HG02678 (cell line): Measurements from ENCODE around the gene CRIP2.

Experiments used
- ATAC-seq: cut with Tn5 transposase; IDR thresholded peaks from one replicate; pipeline ENCODE4 v1.9.1; 2021; ENCODE audit warnings: mild to moderate bottlenecking, moderate library complexity; ENCODE audit not compliant: unreplicated experiment

The CRIP2 gene

GRCh38 chr14:105475269-105476096 lies 862 bp downstream of the CRIP2 start:
- ATAC-seq = no peak

GRCh38 chr14:105476097-105476830 lies 1.6 kb downstream of the CRIP2 start:
- ATAC-seq = no peak

- no peak for ATAC-seq
Measured at GRCh38 chr14:105476831-105477659, 2.4 kb downstream of the CRIP2 start.

GRCh38 chr14:105477660-105478397 lies 3.2 kb downstream of the CRIP2 start:
- ATAC-seq = no peak

- ATAC-seq = no peak
Measured at GRCh38 chr14:105478398-105479251, 4.0 kb downstream of the CRIP2 start.

- ATAC-seq = no peak
Measured at GRCh38 chr14:105479431-105480158, 5.0 kb downstream of the CRIP2 start.

GRCh38 chr14:105480199-105480746 lies 5.7 kb downstream of the CRIP2 start:
- ATAC-seq = no peak

GRCh38 chr14:105480807-105481801 lies 6.5 kb downstream of the CRIP2 start:
- peak; percentile 57 for ATAC-seq

- ATAC-seq = peak; percentile 53
Measured at GRCh38 chr14:105481886-105482457, 7.4 kb downstream of the CRIP2 start.

GRCh38 chr14:105482486-105483110 lies 8.0 kb downstream of the CRIP2 start:
- ATAC-seq = no peak

- no peak for ATAC-seq
Measured at GRCh38 chr14:105483300-105484068, 8.9 kb downstream of the CRIP2 start.

- ATAC-seq = no peak
Measured at GRCh38 chr14:105484069-105484996, 9.7 kb downstream of the CRIP2 start.

GRCh38 chr14:105484997-105485393 lies 10.4 kb downstream of the CRIP2 start:
- no peak for ATAC-seq

- no peak for ATAC-seq
Measured at GRCh38 chr14:105485739-105486162, 11.1 kb downstream of the CRIP2 start.
